IMR-90 (cell line): Measurements from ENCODE around the gene PDZD2. TPM values are rescaled to one million over a fixed set of nuclear protein-coding genes. Genes with fewer than 3 reads are reported as not detected.

Source experiments
- ATAC-seq: fragments of 200-7000 bp; cut with Tn5 transposase; 2 replicates; pipeline ENCODE4 v1.9.1; 2020; ENCODE audit warnings: low read depth, mild to moderate bottlenecking, moderate library complexity
- BruUV-seq: library from RNA; stranded (reverse); fragments of 400-500 nt; replicated peaks from 2 replicates; lab custom pipeline; 2021; lab: Mats Ljungman, UMichigan
- CTCF ChIA-PET: fragments of 300-600 bp; formaldehyde crosslinking; extraction: SDS; loops from one replicate; lab custom pipeline; 2021; ENCODE audit warnings: antibody characterized with exemption; lab: Yijun Ruan, JAX
- POLR2A ChIA-PET: fragments of 300-600 bp; sonication (Branson Sonifier 250); formaldehyde crosslinking; loops from one replicate; lab custom pipeline; 2022; ENCODE audit warnings: antibody characterized with exemption; ENCODE audit not compliant: unreplicated experiment; lab: Charles Lee
- DNase-seq: peaks from one replicate; pipeline ENCODE4 v3.0.0; 2013
- H2AFZ ChIP-seq: replicated peaks from 2 replicates; pipeline ENCODE3; 2013; ENCODE audit warnings: low read length, mild to moderate bottlenecking; ENCODE audit not compliant: poor library complexity
- H2AK5ac ChIP-seq: 2 replicates; pipeline ENCODE4 v1.6.1; 2013; ENCODE audit warnings: low read depth, low read length, inconsistent platforms
- H2AK9ac ChIP-seq: replicated peaks from 2 replicates; pipeline ENCODE3; 2013; ENCODE audit warnings: mild to moderate bottlenecking, low read depth, low read length, moderate library complexity; ENCODE audit not compliant: poor library complexity
- H2BK120ac ChIP-seq: 2 replicates; pipeline ENCODE4 v1.6.1; 2013; ENCODE audit warnings: low read depth, low read length, inconsistent platforms
- H2BK15ac ChIP-seq: 3 replicates; pipeline ENCODE4 v1.6.1; 2013; ENCODE audit warnings: low read depth, low read length, inconsistent platforms
- H2BK20ac ChIP-seq: 2 replicates; pipeline ENCODE4 v1.6.1; 2013; ENCODE audit warnings: low read depth, mild to moderate bottlenecking, inconsistent platforms, low read length, moderate library complexity
- H2BK5ac ChIP-seq: 2 replicates; pipeline ENCODE4 v1.6.1; 2013; ENCODE audit warnings: mild to moderate bottlenecking, low read depth, low read length, inconsistent platforms; ENCODE audit not compliant: poor library complexity, severe bottlenecking
- H3K14ac ChIP-seq: replicated peaks from 2 replicates; pipeline ENCODE4 v1.6.1; 2013; ENCODE audit warnings: low read depth, low read length, inconsistent platforms
- H3K18ac ChIP-seq: 2 replicates; pipeline ENCODE4 v1.6.1; 2013; ENCODE audit warnings: low read depth, low read length, control low read depth
- H3K23ac ChIP-seq: 2 replicates; pipeline ENCODE4 v1.6.1; 2013; ENCODE audit warnings: low read depth, low read length, inconsistent platforms
- H3K27ac ChIP-seq: 2 replicates; pipeline ENCODE4 v1.5.1; 2013; ENCODE audit warnings: mild to moderate bottlenecking, control low read depth, low read length; ENCODE audit not compliant: insufficient read depth
- H3K27me3 ChIP-seq: 2 replicates; pipeline ENCODE4 v1.6.1; 2013; ENCODE audit warnings: low read length; ENCODE audit not compliant: control insufficient read depth, insufficient read depth
- H3K36me3 ChIP-seq: 2 replicates; pipeline ENCODE4 v1.6.1; 2013; ENCODE audit warnings: low read length, mixed read lengths; ENCODE audit not compliant: control insufficient read depth, insufficient read depth
- H3K4ac ChIP-seq: 2 replicates; pipeline ENCODE4 v1.6.1; 2013; ENCODE audit warnings: low read depth, low read length, inconsistent platforms
- H3K4me1 ChIP-seq: 2 replicates; pipeline ENCODE4 v1.6.1; 2013; ENCODE audit warnings: low read length, mixed read lengths; ENCODE audit not compliant: control insufficient read depth, insufficient read depth
- H3K4me2 ChIP-seq: 2 replicates; pipeline ENCODE4 v1.6.1; 2013; ENCODE audit warnings: low read depth, mild to moderate bottlenecking, control low read depth, low read length, moderate library complexity
- H3K4me3 ChIP-seq: 2 replicates; pipeline ENCODE4 v1.5.1; 2013; ENCODE audit warnings: low read depth, mild to moderate bottlenecking, control low read depth, low read length, moderate library complexity; ENCODE audit not compliant: insufficient read depth
- H3K56ac ChIP-seq: 2 replicates; pipeline ENCODE4 v1.6.1; 2013; ENCODE audit warnings: low read length, inconsistent platforms; ENCODE audit not compliant: insufficient read depth; ENCODE audit errors: extremely low read depth
- H3K79me1 ChIP-seq, 2 experiments: 2 replicates each; pipeline ENCODE4 v1.6.1; 2013; ENCODE audit warnings: low read length in 2 of 2, inconsistent platforms in 1 of 2, low read depth in 1 of 2
- H3K9ac ChIP-seq: 2 replicates; pipeline ENCODE4 v1.6.1; 2013; ENCODE audit warnings: low read depth, low read length, control low read depth
- H3K9me1 ChIP-seq: 2 replicates; pipeline ENCODE4 v1.6.1; 2013; ENCODE audit warnings: low read length, inconsistent platforms; ENCODE audit not compliant: insufficient read depth
- H3K9me3 ChIP-seq: 2 replicates; pipeline ENCODE4 v1.6.1; 2013; ENCODE audit warnings: low read length; ENCODE audit not compliant: control insufficient read depth, insufficient read depth
- H4K20me1 ChIP-seq: 2 replicates; pipeline ENCODE4 v1.6.1; 2013; ENCODE audit warnings: low read length, inconsistent platforms; ENCODE audit not compliant: insufficient read depth
- H4K5ac ChIP-seq: 2 replicates; pipeline ENCODE4 v1.6.1; 2013; ENCODE audit warnings: mild to moderate bottlenecking, low read depth, low read length, control low read depth
- H4K8ac ChIP-seq, 2 experiments: 2 replicates each; pipeline ENCODE4 v1.6.1; 2013; ENCODE audit warnings: low read depth in 2 of 2, low read length in 2 of 2, control low read depth in 1 of 2, inconsistent platforms in 1 of 2
- H4K91ac ChIP-seq: 2 replicates; pipeline ENCODE4 v1.6.1; 2013; ENCODE audit warnings: low read depth, low read length, inconsistent platforms; ENCODE audit not compliant: insufficient read depth
- BHLHE40 ChIP-seq: fragments of 150-350 bp; IDR thresholded peaks from 2 replicates; pipeline ENCODE4 v1.6.1; 2016; ENCODE audit warnings: mild to moderate bottlenecking, low read depth, low read length
- CEBPB ChIP-seq: IDR thresholded peaks from 2 replicates; pipeline ENCODE4 v1.6.1; 2012; ENCODE audit warnings: low read depth, low read length, improper control_type of control experiment
- CHD1 ChIP-seq: IDR thresholded peaks from 2 replicates; pipeline ENCODE4 v1.6.1; 2012; ENCODE audit warnings: low read depth, low read length, improper control_type of control experiment
- FOS ChIP-seq: fragments of 150-350 bp; IDR thresholded peaks from 2 replicates; pipeline ENCODE4 v1.6.1; 2016; ENCODE audit warnings: low read depth, low read length
- MAFK ChIP-seq: IDR thresholded peaks from 2 replicates; pipeline ENCODE4 v1.6.1; 2012; ENCODE audit warnings: low read depth, low read length, improper control_type of control experiment
- MAZ ChIP-seq: IDR thresholded peaks from 2 replicates; pipeline ENCODE4 v1.6.1; 2012; ENCODE audit warnings: low read depth, mild to moderate bottlenecking, low read length, improper control_type of control experiment, moderate library complexity, borderline replicate concordance
- MXI1 ChIP-seq: IDR thresholded peaks from 2 replicates; pipeline ENCODE4 v1.6.1; 2012; ENCODE audit warnings: low read depth, mild to moderate bottlenecking, low read length, moderate library complexity, borderline replicate concordance
- NFE2L2 ChIP-seq: fragments of 150-350 bp; IDR thresholded peaks from 2 replicates; pipeline ENCODE4 v1.6.1; 2016; ENCODE audit warnings: low read depth, mild to moderate bottlenecking, low read length
- RAD21 ChIP-seq: IDR thresholded peaks from 2 replicates; pipeline ENCODE4 v1.6.1; 2012; ENCODE audit warnings: low read length, improper control_type of control experiment
- RCOR1 ChIP-seq: IDR thresholded peaks from 2 replicates; pipeline ENCODE4 v1.6.1; 2012; ENCODE audit warnings: mild to moderate bottlenecking, low read length, improper control_type of control experiment; ENCODE audit not compliant: insufficient replicate concordance
- RFX5 ChIP-seq: IDR thresholded peaks from 2 replicates; pipeline ENCODE4 v1.8.0; 2012; ENCODE audit warnings: low read depth, mild to moderate bottlenecking, low read length, moderate library complexity
- SMC3 ChIP-seq: fragments of 150-350 bp; IDR thresholded peaks from 2 replicates; pipeline ENCODE4 v1.6.1; 2016; ENCODE audit warnings: low read depth, mild to moderate bottlenecking, antibody characterized with exemption, low read length, moderate library complexity
- WGBS, 2 experiments: methylation state at CpG; one replicate each; pipeline versions ENCODE4 v1.1.5 to v1.1.7; 2013; ENCODE audit warnings: missing lambda C conversion rate in 2 of 2; ENCODE audit not compliant: insufficient read length in 1 of 2; ENCODE audit errors: extremely low coverage in 2 of 2; 5-methylcytosine and 5-hydroxymethylcytosine counted together
- dilution Hi-C: fragments of 300-500 bp; cut with HindIII; formaldehyde crosslinking; loops from one replicate; pipeline ENCODE4 v1.14.3; 2018; ENCODE audit warnings: low sequenced_read_pairs; ENCODE audit not compliant: unreplicated experiment
- in situ Hi-C: fragments of 300-500 bp; cut with MboI; formaldehyde crosslinking; loops from 3 replicates; pipeline ENCODE4 v1.14.3; 2019; ENCODE audit warnings: low sequenced_read_pairs, inconsistent platforms, mixed read lengths
- intact Hi-C: fragments of 100-400 bp; cut with micrococcal nuclease; formaldehyde crosslinking; loops from 2 replicates; pipeline ENCODE4 v1.10.0; 2022
- polyA plus RNA-seq, 3 experiments: library from polyadenylated mRNA; depleted of rRNA; stranded (reverse); fragments of >200 nt; gene quantifications; 2 replicates each; pipeline ENCODE4 v1.2.3, GENCODE V29; 2012; ENCODE audit warnings: low replicate concordance in 1 of 3
- total RNA-seq: library from RNA; depleted of rRNA; stranded (reverse); fragments of >200 nt; gene quantifications from 2 replicates; pipeline ENCODE4 v1.2.3, GENCODE V29; 2012
- TF ChIP-seq, protein P1 (sequence below): fragments of 150-350 bp; IDR thresholded peaks from 2 replicates; pipeline ENCODE4 v1.6.1; 2017; ENCODE audit warnings: mild to moderate bottlenecking, antibody characterized with exemption, low read length, low read depth
- TF ChIP-seq, protein P2 (sequence below): conservative IDR thresholded peaks from 2 replicates; pipeline ENCODE4 v1.5.1; 2012; ENCODE audit warnings: mild to moderate bottlenecking, low read depth, low read length, improper control_type of control experiment

PDZD2 gene
- total and polyA plus RNA-seq, 2 of the 4 experiments (the other 2 are of a cell fraction): under 0.01 to 0.02 TPM

DNA sequence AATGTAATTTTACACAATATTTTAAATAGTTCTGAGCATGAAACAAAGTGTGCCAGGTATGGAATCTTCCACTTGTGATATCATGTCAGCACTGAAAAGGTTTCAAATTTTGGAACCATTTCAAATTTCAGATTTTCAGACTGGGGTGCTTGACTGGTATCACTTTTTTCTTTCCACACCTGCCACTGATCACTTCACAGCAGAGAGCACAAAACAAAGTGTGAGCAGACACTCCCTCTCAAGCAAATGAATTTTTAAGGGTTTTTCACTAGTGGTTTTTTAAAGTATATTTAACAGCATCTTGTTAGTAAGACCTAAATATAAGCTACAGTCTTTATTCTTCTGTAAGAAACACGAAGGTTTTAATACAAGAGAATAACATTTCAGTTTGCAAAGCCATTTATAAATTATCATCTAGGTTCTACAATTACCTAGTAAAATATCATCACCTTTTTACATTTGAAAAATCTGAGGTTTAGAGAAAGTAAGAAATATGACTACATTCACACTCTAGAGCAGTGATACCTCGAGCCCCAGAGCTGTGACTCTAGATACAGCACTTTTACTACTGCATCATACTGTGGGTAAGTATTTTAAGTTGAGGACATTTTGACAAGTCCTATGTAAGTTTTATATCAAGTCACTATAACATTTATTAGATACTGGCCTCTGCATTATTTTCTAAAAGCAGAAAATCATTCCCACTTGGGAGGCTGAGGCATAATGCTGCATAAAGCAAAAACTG, 520.6 kb downstream of the PDZD2 start:
- Histone ChIP-seq H2BK120ac (no peak overlapping the region), H3K4me3 (no peak overlapping the region), H3K36me3 (peaks cover 6% of the 10 kb centered on the region), H2AK5ac (no peak overlapping the region), H3K27ac (no peak overlapping the region), H2BK5ac (no peak overlapping the region), H3K9me1 (peaks cover 14% of the 10 kb centered on the region), H4K5ac (no peak overlapping the region), H3K4me1 (peaks cover 9% of the 10 kb centered on the region), H4K20me1 (peaks cover 88% of the 10 kb centered on the region), H4K91ac (no peak overlapping the region), H2AFZ (no peak overlapping the region), H3K9me3 (no peaks in the 10 kb centered on the region), H3K56ac (no peak overlapping the region), H3K9ac (no peak overlapping the region), H2AK9ac (no peak overlapping the region), H3K4ac (no peak overlapping the region), H2BK20ac (no peak overlapping the region), H4K8ac (no peak overlapping the region), H3K4me2 (no peak overlapping the region), H3K23ac (no peak overlapping the region), H3K27me3 (no peaks in the 10 kb centered on the region), H3K79me1 (peaks cover 3 to 51% of the 10 kb centered on the region in 2 experiments; a peak in 3 of 4 replicates), H3K18ac (no peak overlapping the region), H3K14ac (no peak overlapping the region), H2BK15ac (no peak overlapping the region)
- POLR2A ChIA-PET: no interaction called here
- CTCF ChIA-PET: no interaction called here
- intact Hi-C loops: no loop called here
- dilution Hi-C loops: no loop called here
- whole genome bisulfite sequencing, 2 experiments: no CpG with 5 or more reads among the region's 2 CpGs
- TF ChIP-seq FOS (no peak), RFX5 (no peak), CHD1 (no peak), CEBPB (no peak), BHLHE40 (no peak), NFE2L2 (no peak), MAZ (no peak), RCOR1 (no peak), MAFK (no peak), RAD21 (no peak), MXI1 (no peak), SMC3 (no peak)
- TF ChIP-seq, protein P1, sequence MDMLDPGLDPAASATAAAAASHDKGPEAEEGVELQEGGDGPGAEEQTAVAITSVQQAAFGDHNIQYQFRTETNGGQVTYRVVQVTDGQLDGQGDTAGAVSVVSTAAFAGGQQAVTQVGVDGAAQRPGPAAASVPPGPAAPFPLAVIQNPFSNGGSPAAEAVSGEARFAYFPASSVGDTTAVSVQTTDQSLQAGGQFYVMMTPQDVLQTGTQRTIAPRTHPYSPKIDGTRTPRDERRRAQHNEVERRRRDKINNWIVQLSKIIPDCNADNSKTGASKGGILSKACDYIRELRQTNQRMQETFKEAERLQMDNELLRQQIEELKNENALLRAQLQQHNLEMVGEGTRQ: no peak
- TF ChIP-seq, protein P2, sequence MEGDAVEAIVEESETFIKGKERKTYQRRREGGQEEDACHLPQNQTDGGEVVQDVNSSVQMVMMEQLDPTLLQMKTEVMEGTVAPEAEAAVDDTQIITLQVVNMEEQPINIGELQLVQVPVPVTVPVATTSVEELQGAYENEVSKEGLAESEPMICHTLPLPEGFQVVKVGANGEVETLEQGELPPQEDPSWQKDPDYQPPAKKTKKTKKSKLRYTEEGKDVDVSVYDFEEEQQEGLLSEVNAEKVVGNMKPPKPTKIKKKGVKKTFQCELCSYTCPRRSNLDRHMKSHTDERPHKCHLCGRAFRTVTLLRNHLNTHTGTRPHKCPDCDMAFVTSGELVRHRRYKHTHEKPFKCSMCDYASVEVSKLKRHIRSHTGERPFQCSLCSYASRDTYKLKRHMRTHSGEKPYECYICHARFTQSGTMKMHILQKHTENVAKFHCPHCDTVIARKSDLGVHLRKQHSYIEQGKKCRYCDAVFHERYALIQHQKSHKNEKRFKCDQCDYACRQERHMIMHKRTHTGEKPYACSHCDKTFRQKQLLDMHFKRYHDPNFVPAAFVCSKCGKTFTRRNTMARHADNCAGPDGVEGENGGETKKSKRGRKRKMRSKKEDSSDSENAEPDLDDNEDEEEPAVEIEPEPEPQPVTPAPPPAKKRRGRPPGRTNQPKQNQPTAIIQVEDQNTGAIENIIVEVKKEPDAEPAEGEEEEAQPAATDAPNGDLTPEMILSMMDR: no peak
- no TSS peak for BruUV-seq
- no peak for DNase-seq
- in situ Hi-C loops: no loop called here
- ATAC-seq: no peak
